HG03521 (cell line): ENCODE measurements around the gene FAAH2.
"Not testable (repeated sequence)": the region's sequence is repeated elsewhere in the genome, so short reads cannot be mapped to it uniquely, and the experiment has no call there.

Experiments
- ATAC-seq: cut with Tn5 transposase; IDR thresholded peaks from one replicate; pipeline ENCODE4 v1.9.1; 2021; ENCODE audit warnings: mild to moderate bottlenecking, moderate library complexity; ENCODE audit not compliant: unreplicated experiment

The FAAH2 gene

GRCh38 chrX:57286507-57287251 is at the start of gene FAAH2:
FAAH2 (plus strand) TSS chrX:57286706; CDS start chrX:57286826, 120 bp downstream.
- ATAC-seq = peak; percentile 79

GRCh38 chrX:57241967-57242366 is 44.5 kb upstream of the FAAH2 start:
- ATAC-seq = no peak

- ATAC-seq = no peak
Observed at GRCh38 chrX:57251965-57252364, 34.5 kb upstream of the FAAH2 start.

GRCh38 chrX:57265126-57265525 is 21.4 kb upstream of the FAAH2 start:
- no peak for ATAC-seq

GRCh38 chrX:57266275-57266674 is 20.2 kb upstream of the FAAH2 start:
- ATAC-seq = no peak

GRCh38 chrX:57266871-57267270 is 19.6 kb upstream of the FAAH2 start:
- ATAC-seq = no peak

GRCh38 chrX:57267308-57267707 is 19.2 kb upstream of the FAAH2 start:
- no peak for ATAC-seq

GRCh38 chrX:57270980-57271379 is 15.5 kb upstream of the FAAH2 start:
- ATAC-seq = no peak

- ATAC-seq = no peak
Observed at GRCh38 chrX:57282568-57282967, 3.9 kb upstream of the FAAH2 start.

- ATAC-seq = no peak
Observed at GRCh38 chrX:57285001-57285400, 1.5 kb upstream of the FAAH2 start.

GRCh38 chrX:57289089-57289488 is 2.6 kb downstream of the FAAH2 start:
- ATAC-seq = no peak

GRCh38 chrX:57294961-57295360 is 8.5 kb downstream of the FAAH2 start:
- no peak for ATAC-seq

GRCh38 chrX:57295679-57296078 is 9.2 kb downstream of the FAAH2 start:
- ATAC-seq = not testable (repeated sequence)

- ATAC-seq = no peak
Observed at GRCh38 chrX:57313583-57314215, 27.2 kb downstream of the FAAH2 start.

- ATAC-seq = no peak
Observed at GRCh38 chrX:57329008-57329407, 42.5 kb downstream of the FAAH2 start.

GRCh38 chrX:57335790-57336189 is 49.3 kb downstream of the FAAH2 start:
- not testable (repeated sequence) for ATAC-seq

GRCh38 chrX:57353472-57354132 is 67.1 kb downstream of the FAAH2 start:
- ATAC-seq = no peak

GRCh38 chrX:57364145-57364544 is 77.6 kb downstream of the FAAH2 start:
- ATAC-seq = no peak

GRCh38 chrX:57366430-57366829 is 79.9 kb downstream of the FAAH2 start:
- ATAC-seq = no peak

- ATAC-seq = no peak
Observed at GRCh38 chrX:57367649-57368048, 81.1 kb downstream of the FAAH2 start.

- no peak for ATAC-seq
Observed at GRCh38 chrX:57368158-57368557, 81.7 kb downstream of the FAAH2 start.

GRCh38 chrX:57379296-57379695 is 92.8 kb downstream of the FAAH2 start:
- ATAC-seq = no peak
